ENCODE data around the gene RPL18. TPM values are rescaled to one million over a fixed set of nuclear protein-coding genes. Genes with fewer than 3 reads are reported as not detected.

RPL18 gene
- total RNA-seq, 4 donors from 2014 or later: 998 to 1,778 (median 1,670) TPM

DNA sequence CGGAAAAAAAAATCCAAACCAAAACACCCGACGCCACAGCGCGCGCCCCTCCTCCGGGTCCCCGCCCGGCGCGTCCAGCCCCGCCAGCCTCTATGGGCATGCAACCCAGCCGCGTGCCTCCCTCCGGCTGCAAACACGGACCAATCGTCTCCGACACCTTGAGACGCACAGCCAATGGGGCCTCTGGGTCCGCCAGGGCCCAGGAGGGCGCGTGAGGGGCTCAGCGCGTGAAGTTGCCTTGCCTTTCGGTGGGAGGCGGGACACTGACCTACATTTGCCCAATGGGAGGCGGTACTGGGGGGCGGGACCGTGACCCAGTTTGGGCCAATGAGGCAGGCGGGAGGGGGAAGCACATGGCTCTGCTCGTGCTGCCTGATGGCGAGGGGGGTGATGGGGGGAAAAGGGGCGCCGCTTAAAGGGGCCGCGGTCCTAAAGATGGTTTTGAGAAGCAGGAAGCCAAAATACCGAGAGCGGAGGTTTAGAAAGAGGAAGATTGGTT, 18.5 kb upstream of the RPL18 start:
- TF ChIP-seq, protein P1, sequence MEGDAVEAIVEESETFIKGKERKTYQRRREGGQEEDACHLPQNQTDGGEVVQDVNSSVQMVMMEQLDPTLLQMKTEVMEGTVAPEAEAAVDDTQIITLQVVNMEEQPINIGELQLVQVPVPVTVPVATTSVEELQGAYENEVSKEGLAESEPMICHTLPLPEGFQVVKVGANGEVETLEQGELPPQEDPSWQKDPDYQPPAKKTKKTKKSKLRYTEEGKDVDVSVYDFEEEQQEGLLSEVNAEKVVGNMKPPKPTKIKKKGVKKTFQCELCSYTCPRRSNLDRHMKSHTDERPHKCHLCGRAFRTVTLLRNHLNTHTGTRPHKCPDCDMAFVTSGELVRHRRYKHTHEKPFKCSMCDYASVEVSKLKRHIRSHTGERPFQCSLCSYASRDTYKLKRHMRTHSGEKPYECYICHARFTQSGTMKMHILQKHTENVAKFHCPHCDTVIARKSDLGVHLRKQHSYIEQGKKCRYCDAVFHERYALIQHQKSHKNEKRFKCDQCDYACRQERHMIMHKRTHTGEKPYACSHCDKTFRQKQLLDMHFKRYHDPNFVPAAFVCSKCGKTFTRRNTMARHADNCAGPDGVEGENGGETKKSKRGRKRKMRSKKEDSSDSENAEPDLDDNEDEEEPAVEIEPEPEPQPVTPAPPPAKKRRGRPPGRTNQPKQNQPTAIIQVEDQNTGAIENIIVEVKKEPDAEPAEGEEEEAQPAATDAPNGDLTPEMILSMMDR (IDR thresholded peaks at IDR 0.05; ENCODE audit: low read depth): no peak

DNA sequence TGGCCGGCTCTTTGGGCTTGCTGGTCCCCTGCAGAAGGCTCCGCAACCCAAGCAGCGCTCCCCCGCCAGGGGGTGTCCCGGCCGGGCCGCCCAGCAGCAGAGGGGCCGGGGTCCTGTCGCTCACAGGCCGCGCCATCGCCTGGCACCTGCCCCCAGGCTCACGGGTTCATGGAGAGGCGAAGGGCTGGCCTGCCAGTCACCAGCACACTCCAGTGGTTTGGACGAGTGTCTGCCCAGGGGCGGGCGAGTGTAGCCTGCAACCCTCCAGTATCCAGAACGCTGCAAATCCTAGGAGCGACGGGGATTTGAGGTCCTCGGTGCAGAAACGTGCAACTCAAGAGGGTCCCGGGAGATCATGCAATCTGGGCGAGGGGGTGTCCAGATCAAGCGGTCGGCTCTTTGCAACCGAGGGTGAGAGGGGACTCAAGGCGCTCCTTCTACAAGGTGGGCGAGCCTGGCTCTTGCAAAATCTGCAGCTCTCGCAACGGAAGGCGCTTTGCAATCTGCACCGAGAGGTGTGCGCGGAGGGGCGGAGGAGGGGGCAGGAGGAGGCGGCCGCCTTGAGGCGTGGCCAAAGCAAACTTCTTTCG, 18.0 kb upstream of the RPL18 start, which contains the start of gene DBP:
DBP (minus strand) TSS at position 521 of the 590 bp plus-strand sequence; CDS start at position 136, 385 bp downstream.
- TF ChIP-seq, protein P1 (IDR thresholded peaks at IDR 0.05; ENCODE audit: low read depth): no peak

DNA sequence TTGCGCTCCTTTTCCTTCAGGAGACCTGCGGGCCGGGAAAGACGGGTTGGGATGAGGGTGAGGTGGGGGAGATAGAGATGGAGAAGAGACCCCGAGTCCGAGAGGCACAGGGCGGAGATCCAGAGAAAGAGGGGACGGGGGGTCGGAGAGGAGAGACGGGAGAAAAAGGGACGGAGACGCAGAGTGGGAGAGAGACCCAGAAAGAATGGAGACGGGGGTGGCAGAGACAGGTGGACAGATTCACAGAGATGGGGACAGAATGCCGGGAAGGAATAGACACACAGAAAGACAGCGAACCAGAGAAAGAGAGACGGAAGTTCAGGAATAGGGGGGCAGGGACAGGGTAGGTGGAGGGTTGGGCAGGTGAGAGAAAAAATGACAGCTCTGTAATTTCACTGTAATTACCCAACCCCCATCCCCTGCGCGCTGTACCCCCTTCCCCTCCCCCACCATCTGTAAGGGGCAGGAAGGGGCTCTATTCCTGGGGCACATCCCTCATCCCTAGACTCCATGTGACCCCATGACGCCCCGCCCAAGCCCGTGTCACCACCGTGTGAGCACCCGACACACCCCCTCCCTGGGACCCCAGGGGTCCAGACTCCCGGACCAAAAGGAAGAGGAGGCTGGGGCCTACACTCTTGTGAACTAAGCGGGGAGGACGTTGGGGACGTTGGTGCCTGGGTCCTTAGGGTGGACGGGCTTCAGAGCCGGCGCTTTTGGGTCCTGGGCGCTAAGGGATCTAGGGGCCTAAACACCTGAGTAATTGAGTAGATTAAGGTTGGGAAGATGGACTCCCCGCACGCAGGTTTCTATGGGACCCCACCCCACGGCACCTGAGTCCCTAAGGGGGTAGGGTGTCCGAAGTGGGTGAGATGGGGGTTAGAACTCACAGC, 17.2 kb upstream of the RPL18 start:
- TF ChIP-seq, protein P1 (IDR thresholded peaks at IDR 0.05; ENCODE audit: low read depth): no peak

DNA sequence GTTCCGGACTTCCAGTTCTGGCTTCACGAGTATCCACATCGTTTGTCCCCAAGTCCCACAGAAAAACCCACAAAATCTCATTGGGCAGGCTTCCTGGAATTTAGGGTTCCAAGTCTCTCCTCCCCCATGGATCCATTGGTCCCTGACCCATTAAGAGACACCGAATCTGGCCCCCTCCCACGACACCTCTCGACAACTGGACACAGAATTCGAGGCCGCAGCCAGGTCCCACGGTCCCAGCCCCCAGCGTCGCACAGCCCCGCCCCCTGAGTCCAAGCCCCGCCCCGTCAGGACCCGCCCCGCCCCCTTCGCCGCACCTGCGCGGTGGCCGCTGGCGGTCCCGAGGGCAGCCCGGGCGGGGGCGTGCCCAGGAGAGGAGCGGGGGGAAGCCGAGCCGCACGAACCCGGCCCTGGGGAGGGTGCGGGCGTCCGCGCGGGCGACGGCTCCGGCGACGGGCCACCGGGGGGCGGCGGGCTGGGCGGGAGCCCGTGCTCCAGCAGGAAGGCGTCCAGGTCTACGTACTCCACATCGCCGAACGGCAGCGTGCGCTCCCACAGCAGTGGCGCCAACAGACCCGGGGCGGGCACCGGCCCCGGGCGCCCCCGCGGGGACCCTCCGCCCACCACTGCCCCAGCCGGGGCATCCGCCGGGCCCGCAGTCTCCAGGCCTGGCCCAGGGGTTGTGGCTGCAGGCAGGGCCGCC, 16.4 kb upstream of the RPL18 start:
- TF ChIP-seq, protein P1 (IDR thresholded peaks at IDR 0.05; ENCODE audit: low read depth): no peak

DNA sequence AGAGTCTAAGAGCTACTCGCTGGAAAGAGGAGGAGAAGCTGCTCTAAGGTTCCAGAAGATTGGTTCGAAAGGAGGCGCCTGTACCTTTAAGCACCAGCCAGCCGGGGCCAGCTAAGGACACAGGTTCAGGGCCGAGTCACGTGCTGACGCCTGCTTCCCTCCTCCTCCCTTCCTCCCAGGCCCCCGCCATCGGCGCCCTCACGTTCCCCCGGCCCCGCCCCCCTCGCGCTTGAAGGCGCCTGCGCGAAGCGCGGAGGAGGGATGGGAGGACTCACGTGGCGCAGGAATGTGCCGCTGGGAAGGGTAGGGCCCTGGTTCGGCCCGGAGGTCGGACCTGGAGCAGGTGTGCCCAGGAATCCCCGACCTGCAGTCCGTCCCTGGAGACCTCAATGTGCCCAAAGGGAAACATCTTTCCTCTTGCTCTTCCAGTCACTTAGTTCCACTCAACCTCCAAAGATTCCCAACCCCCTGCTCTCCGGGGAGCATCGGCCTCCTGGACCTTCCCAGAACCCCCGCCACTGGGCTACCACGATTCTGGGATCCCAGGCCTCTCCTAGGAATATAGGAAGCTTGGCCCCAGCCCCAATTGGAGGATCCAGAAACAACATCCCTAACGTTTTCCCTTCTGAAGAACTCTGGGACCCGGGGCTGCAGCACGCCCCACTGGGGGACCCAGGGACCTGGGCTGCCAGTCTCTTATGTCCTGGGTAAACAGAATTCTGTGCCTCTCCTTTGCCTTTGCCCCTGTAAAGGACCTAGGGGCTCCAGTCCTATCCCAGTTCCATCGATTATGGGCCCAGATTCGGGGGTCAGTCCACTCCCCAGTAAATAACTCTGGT, 15.7 kb upstream of the RPL18 start:
- TF ChIP-seq, protein P1 (IDR thresholded peaks at IDR 0.05; ENCODE audit: low read depth): no peak

DNA sequence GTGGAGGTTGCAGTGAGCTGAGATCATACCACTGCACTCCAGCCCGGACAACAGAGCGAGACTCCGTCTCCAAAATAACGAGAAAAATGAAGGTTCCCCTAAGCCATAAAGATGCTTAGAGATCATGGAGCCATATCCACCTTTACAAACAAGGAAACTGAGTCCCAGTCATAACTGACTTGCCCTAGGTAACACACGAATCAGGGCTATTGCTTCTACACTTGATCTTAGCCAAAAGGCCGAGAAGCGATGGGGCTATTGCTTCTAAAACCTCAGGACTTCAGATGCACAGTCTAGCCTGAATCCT, 15.0 kb upstream of the RPL18 start:
- TF ChIP-seq, protein P1 (IDR thresholded peaks at IDR 0.05; ENCODE audit: low read depth): no peak
